ENCODE data around the gene KLHL26. TPM values are rescaled to one million over a fixed set of nuclear protein-coding genes. Genes with fewer than 3 reads are reported as not detected.

Gene KLHL26
- polyA plus RNA-seq, 1 donor (not counting 4 experiments of a cell fraction or from before 2014, with no cell fraction given): 0.68 TPM

GRCh38 chr19:18639706-18640243 lies 2.9 kb downstream of the KLHL26 start:
- H3K27ac ChIP-seq (ENCODE audit: control insufficient read depth, insufficient read depth, low read length): no peak overlapping the region
- H3K4me1 ChIP-seq (ENCODE audit: control insufficient read depth, extremely low read depth, insufficient read depth, low read length): peaks cover 18% of the 10 kb centered on the region
- no peak overlapping the region for H3K9ac ChIP-seq (ENCODE audit: control insufficient read depth, extremely low read depth, insufficient read depth, low read length)
- H3K9me1 ChIP-seq (ENCODE audit: control insufficient read depth, extremely low read depth, insufficient read depth, low read length): no peaks in the 10 kb centered on the region
- H3K27me3 ChIP-seq (ENCODE audit: control insufficient read depth, extremely low read depth, insufficient read depth, low read length): no peaks in the 10 kb centered on the region
- no peaks in the 10 kb centered on the region for H3K36me3 ChIP-seq (ENCODE audit: control insufficient read depth in 2 of 2, extremely low read depth in 1 of 2, insufficient read depth in 2 of 2, low read length in 2 of 2)
- peaks cover 4% of the 10 kb centered on the region for H3K9me3 ChIP-seq (ENCODE audit: control insufficient read depth, low read depth, low read length)
- FAIRE-seq (no peak), DNase-seq (ENCODE audit: low read depth, low spot score) (no peak)
- H3K4me2 ChIP-seq (ENCODE audit: control insufficient read depth, extremely low read depth, insufficient read depth, low read depth, low read length): no peak overlapping the region
- H2AFZ ChIP-seq (ENCODE audit: control insufficient read depth, low read length): no peak overlapping the region
- H3K79me2 ChIP-seq (ENCODE audit: control insufficient read depth, insufficient read depth, low read length): no peaks in the 10 kb centered on the region
- TF ChIP-seq EZH2 (IDR thresholded peaks at IDR 0.05; ENCODE audit: low read length): no peak
- TF ChIP-seq CTCF (optimal IDR thresholded peaks at IDR 0.05 in 1 of 3, IDR thresholded peaks at IDR 0.05 in 1 of 3, conservative IDR thresholded peaks at IDR 0.05 in 1 of 3; ENCODE audit: extremely low read depth in 1 of 3, insufficient read depth in 2 of 3, low read length in 3 of 3): no peak
- no peak overlapping the region for H3K4me3 ChIP-seq (ENCODE audit: control insufficient read depth in 2 of 3, extremely low read depth in 1 of 3, insufficient read depth in 2 of 3, low read depth in 1 of 3, low read length in 3 of 3)
- dilution Hi-C loops (cut with MboI; ENCODE audit: extremely low pct_ligation_motif_present, low sequenced_read_pairs): no loop called here
- no peaks in the 10 kb centered on the region for H4K20me1 ChIP-seq (ENCODE audit: control insufficient read depth, extremely low read depth, insufficient read depth, low read length)

GRCh38 chr19:18644196-18645034 lies 7.6 kb downstream of the KLHL26 start:
- peak; percentile 43 for FAIRE-seq
- H3K27ac ChIP-seq (ENCODE audit: control insufficient read depth, insufficient read depth, low read length): no peak overlapping the region
- no peaks in the 10 kb centered on the region for H4K20me1 ChIP-seq (ENCODE audit: control insufficient read depth, extremely low read depth, insufficient read depth, low read length)
- no peak overlapping the region for H3K4me3 ChIP-seq (ENCODE audit: control insufficient read depth in 2 of 3, extremely low read depth in 1 of 3, insufficient read depth in 2 of 3, low read depth in 1 of 3, low read length in 3 of 3)
- H3K9ac ChIP-seq (ENCODE audit: control insufficient read depth, extremely low read depth, insufficient read depth, low read length): no peak overlapping the region
- no peaks in the 10 kb centered on the region for H3K9me1 ChIP-seq (ENCODE audit: control insufficient read depth, extremely low read depth, insufficient read depth, low read length)
- dilution Hi-C loops (cut with MboI; ENCODE audit: extremely low pct_ligation_motif_present, low sequenced_read_pairs): no loop called here
- H3K4me2 ChIP-seq (ENCODE audit: control insufficient read depth, extremely low read depth, insufficient read depth, low read depth, low read length): no peak overlapping the region
- no peak for DNase-seq (ENCODE audit: low read depth, low spot score)
- no peaks in the 10 kb centered on the region for H3K27me3 ChIP-seq (ENCODE audit: control insufficient read depth, extremely low read depth, insufficient read depth, low read length)
- no peak overlapping the region for H2AFZ ChIP-seq (ENCODE audit: control insufficient read depth, low read length)
- H3K79me2 ChIP-seq (ENCODE audit: control insufficient read depth, insufficient read depth, low read length): no peaks in the 10 kb centered on the region
- H3K9me3 ChIP-seq (ENCODE audit: control insufficient read depth, low read depth, low read length): peaks cover 4% of the 10 kb centered on the region
- no peaks in the 10 kb centered on the region for H3K36me3 ChIP-seq (ENCODE audit: control insufficient read depth in 2 of 2, extremely low read depth in 1 of 2, insufficient read depth in 2 of 2, low read length in 2 of 2)
- TF ChIP-seq CTCF (optimal IDR thresholded peaks at IDR 0.05 in 1 of 3, IDR thresholded peaks at IDR 0.05 in 1 of 3, conservative IDR thresholded peaks at IDR 0.05 in 1 of 3; ENCODE audit: extremely low read depth in 1 of 3, insufficient read depth in 2 of 3, low read length in 3 of 3) (no peak), EZH2 (IDR thresholded peaks at IDR 0.05; ENCODE audit: low read length) (no peak)
- no peaks in the 10 kb centered on the region for H3K4me1 ChIP-seq (ENCODE audit: control insufficient read depth, extremely low read depth, insufficient read depth, low read length)
